ENCODE data around the gene ARSA.

DNA sequence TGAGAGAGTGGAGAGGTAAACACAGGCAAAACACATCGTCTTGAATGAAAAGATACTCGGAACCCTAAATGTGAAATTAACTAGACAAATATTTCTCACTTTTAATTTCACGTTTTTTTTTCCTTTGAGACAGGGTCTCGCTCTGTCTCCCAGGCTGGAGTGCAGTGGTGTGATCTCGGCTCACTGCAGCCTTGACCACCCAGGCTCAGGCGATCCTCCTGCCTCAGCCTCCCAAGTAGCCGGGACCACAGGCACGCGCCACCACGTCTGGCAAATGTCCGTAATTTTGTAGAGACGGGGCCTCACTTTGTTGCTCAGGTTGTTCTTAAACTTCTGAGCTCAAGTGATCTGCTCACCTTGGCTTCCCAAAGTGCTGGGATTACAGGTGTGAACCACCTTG, 37.3 kb upstream of the ARSA start:
- TF ChIP-seq EZH2phosphoT487 (IDR thresholded peaks at IDR 0.05; ENCODE audit: borderline replicate concordance, low read length): no peak
- TF ChIP-seq, protein P1, sequence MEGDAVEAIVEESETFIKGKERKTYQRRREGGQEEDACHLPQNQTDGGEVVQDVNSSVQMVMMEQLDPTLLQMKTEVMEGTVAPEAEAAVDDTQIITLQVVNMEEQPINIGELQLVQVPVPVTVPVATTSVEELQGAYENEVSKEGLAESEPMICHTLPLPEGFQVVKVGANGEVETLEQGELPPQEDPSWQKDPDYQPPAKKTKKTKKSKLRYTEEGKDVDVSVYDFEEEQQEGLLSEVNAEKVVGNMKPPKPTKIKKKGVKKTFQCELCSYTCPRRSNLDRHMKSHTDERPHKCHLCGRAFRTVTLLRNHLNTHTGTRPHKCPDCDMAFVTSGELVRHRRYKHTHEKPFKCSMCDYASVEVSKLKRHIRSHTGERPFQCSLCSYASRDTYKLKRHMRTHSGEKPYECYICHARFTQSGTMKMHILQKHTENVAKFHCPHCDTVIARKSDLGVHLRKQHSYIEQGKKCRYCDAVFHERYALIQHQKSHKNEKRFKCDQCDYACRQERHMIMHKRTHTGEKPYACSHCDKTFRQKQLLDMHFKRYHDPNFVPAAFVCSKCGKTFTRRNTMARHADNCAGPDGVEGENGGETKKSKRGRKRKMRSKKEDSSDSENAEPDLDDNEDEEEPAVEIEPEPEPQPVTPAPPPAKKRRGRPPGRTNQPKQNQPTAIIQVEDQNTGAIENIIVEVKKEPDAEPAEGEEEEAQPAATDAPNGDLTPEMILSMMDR (IDR thresholded peaks at IDR 0.05; ENCODE audit: low read depth, low read length, poor library complexity, severe bottlenecking): no peak
